ENCODE results near the gene CALD1.

DNA sequence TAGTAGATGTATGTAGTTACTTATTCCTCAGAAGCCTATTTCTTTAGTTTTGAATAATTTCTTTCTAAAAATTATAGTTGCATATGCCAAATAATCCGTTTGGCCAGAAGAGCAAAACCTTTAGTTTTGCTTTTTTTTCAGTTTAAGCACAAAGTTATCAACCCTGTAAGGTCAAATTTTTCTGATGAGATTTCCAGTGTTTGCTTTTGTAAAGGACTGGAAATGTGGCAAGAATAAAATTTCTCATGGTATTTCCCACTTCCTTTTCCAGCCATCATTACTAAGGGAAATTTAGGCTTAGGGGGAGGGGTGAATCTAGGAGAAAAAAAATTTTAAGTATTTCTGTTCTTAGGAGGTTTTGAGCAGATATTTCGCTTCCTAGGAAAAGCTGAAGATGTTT lies 7.6 kb downstream of the CALD1 start:
- no peak for TF ChIP-seq POLR2A (IDR thresholded peaks at IDR 0.05)
- TF ChIP-seq, protein P1, sequence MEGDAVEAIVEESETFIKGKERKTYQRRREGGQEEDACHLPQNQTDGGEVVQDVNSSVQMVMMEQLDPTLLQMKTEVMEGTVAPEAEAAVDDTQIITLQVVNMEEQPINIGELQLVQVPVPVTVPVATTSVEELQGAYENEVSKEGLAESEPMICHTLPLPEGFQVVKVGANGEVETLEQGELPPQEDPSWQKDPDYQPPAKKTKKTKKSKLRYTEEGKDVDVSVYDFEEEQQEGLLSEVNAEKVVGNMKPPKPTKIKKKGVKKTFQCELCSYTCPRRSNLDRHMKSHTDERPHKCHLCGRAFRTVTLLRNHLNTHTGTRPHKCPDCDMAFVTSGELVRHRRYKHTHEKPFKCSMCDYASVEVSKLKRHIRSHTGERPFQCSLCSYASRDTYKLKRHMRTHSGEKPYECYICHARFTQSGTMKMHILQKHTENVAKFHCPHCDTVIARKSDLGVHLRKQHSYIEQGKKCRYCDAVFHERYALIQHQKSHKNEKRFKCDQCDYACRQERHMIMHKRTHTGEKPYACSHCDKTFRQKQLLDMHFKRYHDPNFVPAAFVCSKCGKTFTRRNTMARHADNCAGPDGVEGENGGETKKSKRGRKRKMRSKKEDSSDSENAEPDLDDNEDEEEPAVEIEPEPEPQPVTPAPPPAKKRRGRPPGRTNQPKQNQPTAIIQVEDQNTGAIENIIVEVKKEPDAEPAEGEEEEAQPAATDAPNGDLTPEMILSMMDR (IDR thresholded peaks at IDR 0.05): no peak

Data from stomach (tissue), 4 donors.